ENCODE measurements around the gene RALA.

GRCh38 chr7:39721345-39721744 is 98.0 kb downstream of the RALA start:
- no peak for TF ChIP-seq CTCF (IDR thresholded peaks at IDR 0.05)
- no peak for TF ChIP-seq POLR2A (IDR thresholded peaks at IDR 0.05)

Data from thyroid gland (tissue), 4 donors.